GM23338 (cell line): Measurements from ENCODE around the gene TYW1B. TPM values are rescaled to one million over a fixed set of nuclear protein-coding genes. Genes with fewer than 3 reads are reported as not detected.

Experiments
- ATAC-seq: fragments of 200-7000 bp; cut with Tn5 transposase; 3 replicates; pipeline ENCODE4 v1.9.1; 2020
- DNase-seq: peaks from one replicate; pipeline ENCODE4 v3.0.0-alpha.2; 2015; ENCODE audit warnings: low spot score
- H2AFZ ChIP-seq: fragments of 200-600 bp; sonication (generic); 2 replicates; pipeline ENCODE4 v1.8.0; 2016; ENCODE audit warnings: antibody characterized with exemption, mild to moderate bottlenecking, moderate library complexity
- H3F3A ChIP-seq: fragments of 200-600 bp; sonication (generic); replicated peaks from 2 replicates; pipeline ENCODE4 v1.8.0; 2017; ENCODE audit warnings: antibody characterized with exemption, mixed run types, low read depth
- H3K27ac ChIP-seq: fragments of 200-600 bp; sonication (generic); 2 replicates; pipeline ENCODE4 v1.6.1; 2016; ENCODE audit warnings: low read depth
- H3K27me3 ChIP-seq: fragments of 200-600 bp; sonication (generic); 2 replicates; pipeline ENCODE4 v1.8.0; 2016; ENCODE audit warnings: mild to moderate bottlenecking, mixed run types, moderate library complexity; ENCODE audit not compliant: insufficient read depth
- H3K36me3 ChIP-seq: fragments of 200-600 bp; sonication (generic); 2 replicates; pipeline ENCODE4 v1.8.0; 2016; ENCODE audit warnings: mild to moderate bottlenecking; ENCODE audit not compliant: insufficient read depth
- H3K4me1 ChIP-seq: fragments of 200-600 bp; sonication (generic); 2 replicates; pipeline ENCODE4 v1.8.0; 2016; ENCODE audit warnings: mild to moderate bottlenecking, moderate library complexity; ENCODE audit not compliant: insufficient read depth
- H3K4me2 ChIP-seq: fragments of 200-600 bp; sonication (generic); 2 replicates; pipeline ENCODE4 v1.7.1; 2017; ENCODE audit warnings: mixed run types
- H3K4me3 ChIP-seq: fragments of 200-600 bp; sonication (generic); 2 replicates; pipeline ENCODE4 v1.6.1; 2016; ENCODE audit warnings: mixed run types
- H3K79me2 ChIP-seq: fragments of 200-600 bp; sonication (generic); replicated peaks from 2 replicates; pipeline ENCODE4 v1.8.0; 2017; ENCODE audit warnings: mild to moderate bottlenecking; ENCODE audit not compliant: insufficient read depth
- H3K9me2 ChIP-seq: fragments of 200-600 bp; sonication (generic); 2 replicates; pipeline ENCODE4 v1.8.0; 2017; ENCODE audit not compliant: insufficient read depth
- H4K20me1 ChIP-seq: fragments of 200-600 bp; sonication (generic); replicated peaks from 2 replicates; pipeline ENCODE4 v1.8.0; 2017; ENCODE audit warnings: mild to moderate bottlenecking; ENCODE audit not compliant: insufficient read depth
- H3K27ac Mint-ChIP-seq: 2 replicates; pipeline ENCODE4 v1.8.0; 2020; ENCODE audit warnings: inconsistent platforms, mild to moderate bottlenecking, moderate library complexity, mixed read lengths
- H3K27me3 Mint-ChIP-seq: 3 replicates; pipeline ENCODE4 v1.8.0; 2022; ENCODE audit warnings: low read depth, mild to moderate bottlenecking, moderate library complexity, mixed read lengths, inconsistent platforms; ENCODE audit not compliant: insufficient read depth, poor library complexity
- H3K36me3 Mint-ChIP-seq: 3 replicates; pipeline ENCODE4 v1.8.0; 2021; ENCODE audit warnings: low read depth, mild to moderate bottlenecking, inconsistent platforms, moderate library complexity, mixed read lengths
- H3K4me1 Mint-ChIP-seq: 3 replicates; pipeline ENCODE4 v1.8.0; 2020; ENCODE audit warnings: mild to moderate bottlenecking, inconsistent platforms, mixed read lengths
- H3K4me3 Mint-ChIP-seq: 3 replicates; pipeline ENCODE4 v1.8.0; 2021; ENCODE audit warnings: moderate library complexity, mild to moderate bottlenecking, inconsistent platforms, mixed read lengths
- H3K9me3 Mint-ChIP-seq: 3 replicates; pipeline ENCODE4 v1.8.0; 2020; ENCODE audit warnings: moderate library complexity, mild to moderate bottlenecking, inconsistent platforms, mixed read lengths
- CREB1 ChIP-seq: fragments of 250-450 bp; sonication (Bioruptor Pico); IDR thresholded peaks from 2 replicates; pipeline ENCODE4 v1.5.0; 2020; ENCODE audit warnings: low read depth, mild to moderate bottlenecking, moderate library complexity
- ETS1 ChIP-seq: IDR thresholded peaks from 2 replicates; pipeline ENCODE4 v1.6.1; 2016; ENCODE audit warnings: antibody characterized with exemption
- EZH2 ChIP-seq: fragments of 200-600 bp; sonication (generic); IDR thresholded peaks from one replicate; pipeline ENCODE4 v1.8.0; 2017; ENCODE audit warnings: antibody characterized with exemption, mild to moderate bottlenecking, low read depth; ENCODE audit not compliant: unreplicated experiment
- EZH2phosphoT487 ChIP-seq: fragments of 200-600 bp; sonication (generic); IDR thresholded peaks from one replicate; pipeline ENCODE4 v1.8.1; 2018; ENCODE audit warnings: antibody characterized with exemption; ENCODE audit not compliant: unreplicated experiment
- JUNB ChIP-seq: IDR thresholded peaks from one replicate; pipeline ENCODE4 v1.6.1; 2016; ENCODE audit warnings: antibody characterized with exemption; ENCODE audit not compliant: unreplicated experiment
- NANOG ChIP-seq: IDR thresholded peaks from 2 replicates; pipeline ENCODE4 v1.6.1; 2016; ENCODE audit warnings: antibody characterized with exemption, borderline replicate concordance
- POLR2AphosphoS5 ChIP-seq: IDR thresholded peaks from 2 replicates; pipeline ENCODE4 v1.6.1; 2016; ENCODE audit warnings: antibody characterized with exemption, low read depth
- REST ChIP-seq: IDR thresholded peaks from one replicate; pipeline ENCODE4 v1.6.1; 2018; ENCODE audit warnings: antibody characterized with exemption; ENCODE audit not compliant: unreplicated experiment
- STAT1 ChIP-seq: IDR thresholded peaks from one replicate; pipeline ENCODE4 v1.6.1; 2016; ENCODE audit warnings: antibody characterized with exemption; ENCODE audit not compliant: unreplicated experiment
- ZNF114 ChIP-seq: fragments of 250-450 bp; sonication (Bioruptor Pico); IDR thresholded peaks from 2 replicates; pipeline ENCODE4 v1.5.0; 2020; ENCODE audit warnings: mild to moderate bottlenecking, moderate library complexity
- ZNF331 ChIP-seq: fragments of 250-450 bp; sonication (Bioruptor Pico); IDR thresholded peaks from 2 replicates; pipeline ENCODE4 v1.5.0; 2020; ENCODE audit warnings: low read depth, mild to moderate bottlenecking, moderate library complexity
- ZNF462 ChIP-seq: fragments of 250-450 bp; sonication (Bioruptor Pico); IDR thresholded peaks from 2 replicates; pipeline ENCODE4 v1.5.0; 2020; ENCODE audit warnings: mild to moderate bottlenecking, moderate library complexity
- polyA plus RNA-seq: library from polyadenylated mRNA; unstranded; fragments of >200 nt; fragmentation: Nextera tagmentation; extraction: Ambion mirVana; gene quantifications from 2 replicates; pipeline ENCODE4 v1.2.1, GENCODE V29; 2016
- total RNA-seq: library from RNA; depleted of rRNA; stranded (reverse); fragments of >200 nt; shearing (Covaris generic); gene quantifications from 2 replicates; pipeline ENCODE4 v1.2.3, GENCODE V29; 2014
- TF ChIP-seq, protein P1 (sequence below), 2 experiments: fragments of 200-600 bp in 1 of 2; sonication (generic) in 1 of 2; conservative IDR thresholded peaks; 2 replicates each; pipeline versions ENCODE4 v1.5.1 to v1.6.1; 2016 to 2017; ENCODE audit warnings: antibody characterized with exemption in 2 of 2, low read depth in 2 of 2, mild to moderate bottlenecking in 2 of 2, moderate library complexity in 1 of 2

TYW1B gene
- total and polyA plus RNA-seq, 2 experiments from 2014 or later: 2.8 to 5.6 TPM

- no peak overlapping the region for H3K4me3 Mint-ChIP-seq
- Histone ChIP-seq H3K27me3 (no peaks in the 10 kb centered on the region), H3K4me1 (no peaks in the 10 kb centered on the region), H3K4me3 (no peak overlapping the region), H4K20me1 (no peaks in the 10 kb centered on the region), H3K36me3 (no peaks in the 10 kb centered on the region), H3F3A (no peaks in the 10 kb centered on the region), H3K79me2 (no peaks in the 10 kb centered on the region), H3K4me2 (no peak overlapping the region), H2AFZ (no peak overlapping the region), H3K9me2 (no peaks in the 10 kb centered on the region), H3K27ac (no peak overlapping the region)
- H3K4me1 Mint-ChIP-seq: peaks cover 12% of the 10 kb centered on the region; the same call in 2 of the 3 replicates
- DNase-seq: no peak
- no peaks in the 10 kb centered on the region for H3K27me3 Mint-ChIP-seq
- ATAC-seq: no peak
- 0 out of 2 replicates have a peak overlapping the region, but pooled peaks have one; percentile 56 for H3K27ac Mint-ChIP-seq
- H3K36me3 Mint-ChIP-seq: peaks cover 13% of the 10 kb centered on the region
- TF ChIP-seq EZH2 (no peak), EZH2phosphoT487 (no peak), JUNB (no peak), POLR2AphosphoS5 (no peak), REST (no peak), NANOG (no peak), STAT1 (no peak), ZNF114 (CRISPR knock-in tag) (no peak), ZNF462 (no peak), ETS1 (no peak), CREB1 (no peak), ZNF331 (CRISPR knock-in tag) (no peak)
- TF ChIP-seq, protein P1, sequence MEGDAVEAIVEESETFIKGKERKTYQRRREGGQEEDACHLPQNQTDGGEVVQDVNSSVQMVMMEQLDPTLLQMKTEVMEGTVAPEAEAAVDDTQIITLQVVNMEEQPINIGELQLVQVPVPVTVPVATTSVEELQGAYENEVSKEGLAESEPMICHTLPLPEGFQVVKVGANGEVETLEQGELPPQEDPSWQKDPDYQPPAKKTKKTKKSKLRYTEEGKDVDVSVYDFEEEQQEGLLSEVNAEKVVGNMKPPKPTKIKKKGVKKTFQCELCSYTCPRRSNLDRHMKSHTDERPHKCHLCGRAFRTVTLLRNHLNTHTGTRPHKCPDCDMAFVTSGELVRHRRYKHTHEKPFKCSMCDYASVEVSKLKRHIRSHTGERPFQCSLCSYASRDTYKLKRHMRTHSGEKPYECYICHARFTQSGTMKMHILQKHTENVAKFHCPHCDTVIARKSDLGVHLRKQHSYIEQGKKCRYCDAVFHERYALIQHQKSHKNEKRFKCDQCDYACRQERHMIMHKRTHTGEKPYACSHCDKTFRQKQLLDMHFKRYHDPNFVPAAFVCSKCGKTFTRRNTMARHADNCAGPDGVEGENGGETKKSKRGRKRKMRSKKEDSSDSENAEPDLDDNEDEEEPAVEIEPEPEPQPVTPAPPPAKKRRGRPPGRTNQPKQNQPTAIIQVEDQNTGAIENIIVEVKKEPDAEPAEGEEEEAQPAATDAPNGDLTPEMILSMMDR (conservative IDR thresholded peaks at IDR 0.05; ENCODE audit: low read depth in 2 of 2): no peak
- H3K9me3 Mint-ChIP-seq: no peaks in the 10 kb centered on the region
Observed at GRCh38 chr7:72785166-72785955, 42.6 kb downstream of the TYW1B start.
